GM19351 (cell line): ENCODE results near the gene CCDC85C.

Experiments used
- ATAC-seq: cut with Tn5 transposase; IDR thresholded peaks from one replicate; pipeline ENCODE4 v1.9.1; 2021; ENCODE audit warnings: mild to moderate bottlenecking, moderate library complexity; ENCODE audit not compliant: unreplicated experiment

The CCDC85C gene

DNA sequence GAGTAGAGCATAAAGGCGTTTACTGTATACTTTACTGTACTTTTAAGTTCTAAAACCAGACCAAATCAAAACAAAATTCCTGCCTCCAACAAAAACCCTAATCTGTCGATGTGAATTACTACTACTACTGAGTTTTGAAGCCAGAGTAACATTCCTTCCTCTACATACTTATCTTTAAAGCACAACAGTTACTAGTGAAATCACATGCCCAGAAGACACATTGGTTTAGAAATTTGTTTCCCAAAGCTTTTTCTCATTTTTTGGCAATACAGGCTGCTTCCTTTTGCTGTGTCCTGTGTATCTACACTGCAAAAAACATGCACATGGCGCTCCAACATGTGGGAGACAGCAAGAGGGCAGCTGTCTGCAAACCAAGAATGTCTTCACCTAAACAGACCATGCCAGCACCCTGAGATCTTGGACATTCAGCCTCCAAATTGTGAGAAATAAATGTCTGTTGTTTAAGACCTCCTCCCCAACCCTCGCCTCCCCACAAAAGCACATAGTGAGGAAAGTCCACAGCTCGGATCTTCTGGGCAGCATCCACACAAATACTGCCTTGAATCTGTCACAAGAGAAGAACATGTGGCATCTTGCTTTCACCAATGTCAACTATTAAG is 144.4 kb downstream of the CCDC85C start:
- ATAC-seq, result no peak

DNA sequence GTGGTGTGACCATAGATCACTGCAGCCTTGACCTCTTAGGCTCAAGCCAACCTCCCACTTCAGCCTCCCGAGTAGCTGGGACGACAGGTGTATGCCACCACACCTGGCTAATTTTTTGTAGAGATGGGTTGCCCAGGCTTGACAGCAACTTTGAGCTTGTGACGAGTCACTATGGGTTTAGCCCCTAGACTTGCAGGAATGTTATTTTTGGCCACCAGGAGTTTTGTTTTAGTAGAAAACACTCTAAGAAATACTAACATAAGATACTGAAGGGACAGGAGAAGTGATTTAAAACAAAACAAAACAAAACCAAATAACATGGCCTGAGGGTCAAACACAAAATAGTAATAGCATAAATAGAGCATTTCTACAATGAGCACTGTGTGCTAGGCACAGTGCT is 149.8 kb downstream of the CCDC85C start:
- no peak for ATAC-seq

DNA sequence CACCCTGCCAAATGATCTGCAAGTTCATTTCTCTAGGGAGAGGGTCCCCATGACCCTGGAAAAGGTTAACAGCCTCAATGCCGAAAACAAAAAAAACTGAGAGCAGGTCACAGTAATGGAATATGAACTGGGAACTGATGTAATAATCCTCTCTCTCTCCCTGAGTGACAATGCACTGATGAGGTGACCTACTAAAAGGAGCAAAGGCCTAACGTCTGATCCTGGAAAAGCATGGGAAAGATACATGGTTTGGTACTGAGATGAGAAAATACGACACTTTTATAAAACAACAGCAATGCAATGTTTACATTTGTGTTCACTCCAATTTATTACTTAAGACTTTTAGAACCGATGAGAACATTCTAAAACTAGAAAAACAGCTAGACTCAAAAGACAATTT is 151.0 kb downstream of the CCDC85C start:
- ATAC-seq, result no peak

DNA sequence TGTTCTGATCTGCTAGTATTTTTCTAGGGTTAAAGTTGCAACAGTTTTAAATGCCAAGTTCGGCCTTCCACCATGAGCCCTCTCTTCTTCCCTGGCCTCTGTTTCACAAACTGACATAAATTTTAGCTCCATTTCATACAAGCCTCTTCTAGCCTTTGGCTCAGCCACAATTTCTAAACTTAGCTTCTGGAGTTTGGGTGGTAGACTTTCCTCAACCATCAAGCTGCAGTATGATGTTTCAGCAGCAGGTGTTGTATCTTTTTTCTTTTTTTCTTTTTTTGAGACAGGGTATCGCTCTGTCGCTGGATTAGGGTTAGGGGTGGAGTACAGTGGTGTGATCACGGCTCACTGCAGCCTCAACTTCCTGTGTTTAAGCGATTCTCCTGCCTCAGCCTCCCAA is 152.8 kb downstream of the CCDC85C start:
- no peak for ATAC-seq

DNA sequence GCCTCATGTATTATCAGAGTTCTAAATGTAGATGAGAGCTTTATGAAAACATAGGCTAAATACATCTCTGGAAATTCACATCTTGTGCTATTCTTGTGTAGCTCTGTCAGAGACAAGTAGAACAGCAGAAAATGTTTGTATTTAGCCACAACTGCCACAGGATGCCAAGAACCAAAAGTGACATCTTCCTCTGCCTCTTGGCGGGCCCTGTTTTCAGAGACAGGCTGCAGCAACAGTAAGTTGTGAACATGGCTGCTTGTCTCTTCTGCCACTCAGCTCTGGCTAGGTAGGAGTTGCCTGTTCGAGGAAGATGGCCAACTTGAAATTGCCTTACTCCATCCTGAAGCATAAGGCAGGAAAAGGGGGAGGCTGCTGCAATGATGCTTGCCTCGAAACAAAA is 153.7 kb downstream of the CCDC85C start:
- no peak for ATAC-seq
